Neural progenitor cell (in vitro differentiated cells): Measurements from ENCODE around the gene ZDHHC22.

Experiments
- CTCF ChIP-seq: fragments of 200-600 bp; sonication (generic); IDR thresholded peaks from 2 replicates; pipeline ENCODE4 v1.5.1; 2017; ENCODE audit warnings: antibody characterized with exemption, mild to moderate bottlenecking
- EZH2 ChIP-seq: fragments of 200-600 bp; sonication (generic); IDR thresholded peaks from 2 replicates; pipeline ENCODE4 v1.6.1; 2017; ENCODE audit warnings: antibody characterized with exemption, mild to moderate bottlenecking, moderate library complexity
- EZH2phosphoT487 ChIP-seq: fragments of 200-600 bp; sonication (generic); IDR thresholded peaks from 2 replicates; pipeline ENCODE4 v1.6.1; 2017; ENCODE audit warnings: antibody characterized with exemption

- TF ChIP-seq CTCF = no peak
- TF ChIP-seq EZH2 = no peak
- TF ChIP-seq EZH2phosphoT487 = no peak
Observed at GRCh38 chr14:77148510-77149231, 7.1 kb upstream of the ZDHHC22 start.
